GM12878 (cell line): Measurements from ENCODE around the gene LST1. TPM values are rescaled to one million over a fixed set of nuclear protein-coding genes. Genes with fewer than 3 reads are reported as not detected.

Experiments used
- CBFB ChIP-seq: IDR thresholded peaks from 2 replicates; pipeline ENCODE4 v1.6.1; 2016; ENCODE audit warnings: antibody characterized with exemption, low read depth
- E4F1 ChIP-seq: fragments of 450-650 bp; IDR thresholded peaks from 2 replicates; pipeline ENCODE4 v1.6.1; 2018; ENCODE audit warnings: borderline replicate concordance, mild to moderate bottlenecking; ENCODE audit not compliant: partially characterized antibody
- FOS ChIP-seq: IDR thresholded peaks from 3 replicates; pipeline ENCODE4 v1.6.1; 2011; ENCODE audit warnings: borderline replicate concordance; ENCODE audit not compliant: insufficient read length; ENCODE audit errors: extremely low read depth
- FOXM1 ChIP-seq: IDR thresholded peaks from 2 replicates; pipeline ENCODE4 v1.6.1; 2012; ENCODE audit warnings: low read depth, mild to moderate bottlenecking, inconsistent platforms, low read length, moderate library complexity
- JUND ChIP-seq: IDR thresholded peaks from 2 replicates; pipeline ENCODE4 v1.6.1; 2012; ENCODE audit warnings: low read depth, mild to moderate bottlenecking, low read length, improper control_type of control experiment, moderate library complexity
- MEF2A ChIP-seq: IDR thresholded peaks from 2 replicates; pipeline ENCODE4 v1.6.1; 2011; ENCODE audit warnings: low read depth, mild to moderate bottlenecking, low read length, moderate library complexity; ENCODE audit not compliant: insufficient read depth
- MYC ChIP-seq: IDR thresholded peaks from 2 replicates; pipeline ENCODE4 v1.6.1; 2011; ENCODE audit warnings: mild to moderate bottlenecking, low read length, moderate library complexity, inconsistent platforms; ENCODE audit not compliant: insufficient read depth, insufficient replicate concordance, insufficient read length, severe bottlenecking
- POU2F2 ChIP-seq: IDR thresholded peaks from 3 replicates; pipeline ENCODE4 v1.6.1; 2011; ENCODE audit warnings: low read depth, mild to moderate bottlenecking, low read length, borderline replicate concordance
- PRDM15 ChIP-seq: fragments of 450-650 bp; formaldehyde crosslinking; IDR thresholded peaks from 2 replicates; pipeline ENCODE4 v1.4.0; 2020; ENCODE audit warnings: mild to moderate bottlenecking, moderate library complexity
- USF1 ChIP-seq: IDR thresholded peaks from 2 replicates; pipeline ENCODE4 v1.6.1; 2011; ENCODE audit warnings: borderline replicate concordance, low read depth, mild to moderate bottlenecking, moderate library complexity, mixed read lengths, low read length; ENCODE audit not compliant: insufficient read depth; ENCODE audit errors: extremely low read length
- ZBTB4 ChIP-seq: fragments of 450-650 bp; formaldehyde crosslinking; IDR thresholded peaks from 2 replicates; pipeline ENCODE4 v1.4.0; 2022; ENCODE audit warnings: mild to moderate bottlenecking, moderate library complexity
- ZNF384 ChIP-seq: IDR thresholded peaks from 2 replicates; pipeline ENCODE4 v1.6.1; 2012; ENCODE audit warnings: low read depth, mild to moderate bottlenecking, low read length, improper control_type of control experiment, borderline replicate concordance
- ZNF687 ChIP-seq: fragments of 450-650 bp; IDR thresholded peaks from 2 replicates; pipeline ENCODE4 v1.6.1; 2017; ENCODE audit warnings: mild to moderate bottlenecking, moderate library complexity
- polyA plus RNA-seq, 11 experiments: library from polyadenylated mRNA; depleted of rRNA in 4 of 11; unstranded in 6 of 11; stranded (reverse) in 5 of 11; fragments of >200 nt; fragmentation: Nextera tagmentation in 4 of 11; fragmentation: Illumina TruSeq in 1 of 11; extraction: Ambion mirVana in 4 of 11; extraction: Trizol in 1 of 11; gene quantifications; 1 replicate in 1 of 11; 2 replicates in 10 of 11; pipeline versions ENCODE4 v1.2.1 to v1.2.3, GENCODE V29; 2011 to 2016; ENCODE audit warnings: inconsistent platforms in 2 of 11, missing spikeins in 2 of 11, low read depth in 1 of 11
- total RNA-seq, 4 experiments: library from RNA; depleted of rRNA in 3 of 4; stranded (reverse); fragments of >200 nt in 3 of 4; fragmentation: Illumina TruSeq in 1 of 4; extraction: Trizol in 1 of 4; gene quantifications; 2 replicates each; pipeline versions ENCODE4 v1.2.1 to v1.2.3, GENCODE V29; 2013 to 2021

Gene LST1
- total and polyA plus RNA-seq, 10 of the 15 experiments (the other 5 are each of a cell fraction or from before 2014, with no cell fraction given), result 4.1 to 35.5 (median 16.4) TPM

GRCh38 chr6:31576897-31577578 is 9.0 kb upstream of the LST1 start (continued):
- TF ChIP-seq PRDM15 (CRISPR knock-in tag) (no peak), E4F1 (no peak), POU2F2 (peak; percentile 10; the same call in 1 of the 3 replicates), JUND (no peak), CBFB (no peak), ZNF687 (peak; percentile 82), MYC (no peak), FOXM1 (no peak), ZBTB4 (CRISPR knock-in tag) (no peak), ZNF384 (no peak), FOS (no peak), MEF2A (no peak), USF1 (no peak)
